GM11168 (cell line): ENCODE results near the gene HS6ST2.
"Not testable (repeated sequence)": the region's sequence is repeated elsewhere in the genome, so short reads cannot be mapped to it uniquely, and the experiment has no call there.

Experiments
- in situ Hi-C: fragments of 300-500 bp; cut with MboI; formaldehyde crosslinking; loops from one replicate; pipeline ENCODE4 v1.12.0; 2022; ENCODE audit warnings: low sequenced_read_pairs; ENCODE audit not compliant: unreplicated experiment

Gene HS6ST2

GRCh38 chrX:132958091-132958703 is at the start of gene HS6ST2:
Gene HS6ST2, minus strand, starts transcription at chrX:132958629.
- in situ Hi-C loops = no loop called here

GRCh38 chrX:133007458-133007857 is 49.0 kb upstream of the HS6ST2 start:
- in situ Hi-C loops = no loop called here

- in situ Hi-C loops = no loop called here
Observed at GRCh38 chrX:133005616-133006015, 47.2 kb upstream of the HS6ST2 start.

- in situ Hi-C loops = no loop called here
Observed at GRCh38 chrX:133005042-133005441, 46.6 kb upstream of the HS6ST2 start.

- in situ Hi-C loops = no loop called here
Observed at GRCh38 chrX:132999209-132999608, 40.8 kb upstream of the HS6ST2 start.

GRCh38 chrX:132990835-132991234 is 32.4 kb upstream of the HS6ST2 start:
- in situ Hi-C loops = no loop called here

- in situ Hi-C loops = no loop called here
Observed at GRCh38 chrX:132986556-132986955, 28.1 kb upstream of the HS6ST2 start.

- in situ Hi-C loops = no loop called here
Observed at GRCh38 chrX:132984058-132984650, 25.7 kb upstream of the HS6ST2 start.

GRCh38 chrX:132983496-132983895 is 25.1 kb upstream of the HS6ST2 start:
- in situ Hi-C loops = no loop called here

GRCh38 chrX:132980035-132980434 is 21.6 kb upstream of the HS6ST2 start:
- in situ Hi-C loops = not testable (repeated sequence)

- in situ Hi-C loops = no loop called here
Observed at GRCh38 chrX:132968296-132968949, 10.0 kb upstream of the HS6ST2 start.

GRCh38 chrX:132967049-132967448 is 8.6 kb upstream of the HS6ST2 start:
- in situ Hi-C loops = no loop called here

GRCh38 chrX:132965461-132965860 is 7.0 kb upstream of the HS6ST2 start:
- in situ Hi-C loops = no loop called here

GRCh38 chrX:132961511-132961910 is 3.1 kb upstream of the HS6ST2 start:
- in situ Hi-C loops = no loop called here

- in situ Hi-C loops = no loop called here
Observed at GRCh38 chrX:132957211-132958090, 978 bp downstream of the HS6ST2 start.

- in situ Hi-C loops = no loop called here
Observed at GRCh38 chrX:132956421-132957210, 1.8 kb downstream of the HS6ST2 start.

- in situ Hi-C loops = no loop called here
Observed at GRCh38 chrX:132955690-132956089, 2.7 kb downstream of the HS6ST2 start.

- in situ Hi-C loops = no loop called here
Observed at GRCh38 chrX:132954323-132954722, 4.1 kb downstream of the HS6ST2 start.

- in situ Hi-C loops = no loop called here
Observed at GRCh38 chrX:132953354-132953753, 5.1 kb downstream of the HS6ST2 start.

GRCh38 chrX:132948648-132949260 is 9.7 kb downstream of the HS6ST2 start:
- in situ Hi-C loops = no loop called here
